GM18519 (cell line): ENCODE measurements around the gene DNAJC9.

Experiments
- ATAC-seq: cut with Tn5 transposase; IDR thresholded peaks from one replicate; pipeline ENCODE4 v1.9.1; 2021; ENCODE audit warnings: mild to moderate bottlenecking, moderate library complexity; ENCODE audit not compliant: unreplicated experiment, low FRiP score

The DNAJC9 gene

DNA sequence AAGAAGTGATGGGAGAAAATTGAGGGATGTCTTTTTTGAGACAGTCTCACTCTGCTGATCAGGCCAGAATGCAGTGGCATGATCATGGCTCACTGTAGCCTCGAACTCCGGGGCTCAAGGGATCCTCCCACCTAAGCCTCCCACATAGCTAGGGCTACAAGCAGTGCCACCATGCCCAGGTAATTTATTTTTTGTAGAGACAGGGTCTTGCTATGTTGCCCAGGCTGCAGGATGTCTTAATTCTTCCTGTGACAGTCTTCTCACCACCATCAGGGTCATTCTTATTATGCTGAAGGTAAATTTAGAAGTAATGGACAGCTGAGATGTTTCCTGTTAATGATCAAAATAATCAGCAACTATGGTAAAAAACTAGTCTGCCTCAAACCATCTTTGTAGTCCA, 7.1 kb downstream of the DNAJC9 start:
- no peak for ATAC-seq

DNA sequence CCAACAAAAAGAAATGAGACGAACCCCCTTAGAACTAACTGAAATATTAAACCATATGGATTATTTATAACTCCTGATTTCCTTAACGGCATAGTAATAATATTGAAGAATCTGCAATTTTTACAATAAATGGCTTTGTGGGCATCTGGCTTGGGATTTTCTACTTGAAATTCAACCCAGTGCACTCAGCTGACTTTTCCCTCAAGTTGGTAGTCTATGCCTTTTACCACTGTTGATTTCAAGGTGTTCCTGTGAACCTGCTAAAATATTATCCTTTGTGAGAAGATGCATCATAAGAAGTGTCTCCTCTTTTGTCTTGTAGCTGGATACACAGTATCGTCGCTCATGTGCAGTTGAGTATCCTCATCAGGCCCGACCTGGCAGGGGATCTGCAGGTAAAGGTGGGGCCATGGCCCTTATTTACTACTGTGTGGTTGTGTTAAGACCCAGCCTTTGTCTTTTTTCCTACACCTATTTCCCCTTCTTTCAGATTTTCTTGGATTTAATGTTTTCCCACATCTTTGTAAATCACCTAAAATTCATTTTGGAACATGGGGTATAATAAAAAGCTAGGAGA, 8.0 kb downstream of the DNAJC9 start:
- ATAC-seq: no peak

DNA sequence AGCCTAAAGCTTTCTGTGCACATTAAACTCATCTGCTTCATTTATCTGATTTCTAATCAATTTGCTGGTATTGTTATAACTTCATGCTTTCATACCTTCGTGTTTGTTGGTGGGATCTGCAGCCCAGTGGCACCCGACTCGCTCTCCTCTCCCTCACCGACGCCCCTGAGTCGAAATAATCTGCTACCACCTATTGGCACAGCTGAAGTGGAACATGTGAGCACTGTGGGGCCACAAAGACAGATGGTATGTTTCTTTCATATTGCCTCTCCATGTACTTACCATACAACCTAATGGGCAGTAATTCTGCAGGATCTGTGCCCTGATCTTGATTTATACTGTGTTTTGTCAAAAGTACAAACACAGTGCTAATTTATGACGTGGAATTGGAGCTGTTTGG, 12.4 kb downstream of the DNAJC9 start:
- ATAC-seq: no peak

DNA sequence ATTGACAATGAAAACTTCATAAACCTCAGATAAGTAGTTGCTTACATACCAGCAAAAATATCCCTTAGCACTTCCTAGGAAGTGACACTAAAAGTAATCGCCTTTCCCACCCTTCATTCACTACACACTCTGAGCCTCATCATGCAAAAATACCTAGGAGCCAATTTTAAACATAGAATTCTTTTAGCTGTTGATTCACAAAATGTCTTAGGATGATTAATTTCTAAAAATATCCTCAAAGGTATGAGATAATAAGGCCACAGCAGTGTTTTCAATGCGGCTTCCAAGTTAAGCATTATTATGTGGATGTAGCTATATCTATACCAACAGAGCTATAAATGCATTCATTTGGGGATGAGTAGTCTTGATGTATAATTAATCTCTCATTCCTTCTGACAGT, 13.2 kb downstream of the DNAJC9 start:
- ATAC-seq: no peak

DNA sequence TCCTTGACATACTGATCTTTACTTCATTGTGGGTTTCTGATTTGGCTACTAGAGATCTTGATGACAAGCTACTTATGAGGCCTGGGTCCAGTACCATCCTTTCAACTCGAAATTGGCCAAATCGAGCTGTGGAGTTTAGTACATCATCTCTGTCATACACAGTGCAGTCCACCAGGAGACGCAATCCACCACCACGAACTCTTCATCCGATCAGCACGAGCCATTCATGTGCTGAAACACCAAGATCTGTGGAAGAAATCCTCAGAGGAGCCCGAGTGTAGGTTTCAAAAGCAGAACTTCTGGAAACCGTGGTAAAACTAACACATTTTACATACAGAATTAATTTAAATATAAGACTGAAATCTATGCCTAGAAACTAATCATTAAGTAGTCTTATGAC, 14.2 kb downstream of the DNAJC9 start:
- ATAC-seq: no peak

DNA sequence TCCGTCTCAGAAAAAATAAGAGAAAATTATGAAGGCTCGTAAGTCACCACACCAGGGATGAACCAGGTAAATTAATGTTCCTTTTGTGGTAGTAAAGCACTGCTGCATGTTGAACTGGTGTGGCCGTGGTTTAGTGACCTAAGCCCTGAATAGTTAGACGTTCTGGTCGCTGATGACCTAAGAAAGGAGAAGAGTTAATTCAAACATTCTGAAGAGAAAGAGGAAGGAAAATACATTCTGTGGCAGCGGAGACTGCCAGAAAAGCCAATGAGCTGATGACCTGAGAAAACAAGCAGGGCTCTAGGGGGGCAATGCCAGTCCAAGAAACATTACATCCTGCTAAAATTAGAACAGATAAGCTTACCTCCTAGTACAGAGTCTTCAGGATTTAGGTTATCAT, 17.5 kb downstream of the DNAJC9 start:
- no peak for ATAC-seq

DNA sequence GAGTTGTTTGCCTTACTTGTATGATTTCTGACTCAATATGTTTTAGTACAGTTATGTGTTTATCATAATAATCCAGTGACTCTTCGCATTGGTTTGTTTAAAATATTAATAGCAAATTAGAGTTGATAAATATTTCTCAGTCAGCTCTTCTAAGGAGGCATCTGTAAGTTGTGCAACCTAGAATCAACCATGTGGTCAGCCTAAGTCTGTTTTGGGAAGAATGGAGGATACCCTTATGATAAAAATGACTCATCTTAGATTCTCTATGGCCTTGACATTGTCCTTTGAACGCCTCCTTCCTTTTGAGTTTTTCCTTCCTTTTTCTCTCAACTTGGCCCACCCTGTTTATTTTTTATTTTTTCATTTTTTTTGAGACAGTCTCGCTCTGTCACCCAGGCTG, 18.8 kb downstream of the DNAJC9 start:
- no peak for ATAC-seq

DNA sequence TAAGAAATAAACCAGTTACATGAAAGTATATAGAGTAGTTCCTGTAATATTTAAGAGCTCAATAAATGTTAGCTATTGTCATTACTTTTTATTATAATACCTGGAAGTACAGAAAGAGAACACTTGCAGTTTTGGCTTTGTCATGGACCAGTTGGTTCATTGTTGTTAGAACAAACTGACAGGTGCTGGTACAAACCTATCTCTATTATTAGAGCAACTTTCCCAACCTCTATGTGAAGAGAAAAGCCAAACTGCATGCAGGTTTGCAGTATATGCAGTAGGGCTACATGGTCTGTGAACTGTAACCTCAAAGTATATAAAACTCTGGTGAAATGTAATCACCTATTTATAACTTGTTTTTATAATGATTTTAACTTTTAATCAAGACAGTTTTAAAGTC, 20.4 kb downstream of the DNAJC9 start:
- ATAC-seq: no peak

DNA sequence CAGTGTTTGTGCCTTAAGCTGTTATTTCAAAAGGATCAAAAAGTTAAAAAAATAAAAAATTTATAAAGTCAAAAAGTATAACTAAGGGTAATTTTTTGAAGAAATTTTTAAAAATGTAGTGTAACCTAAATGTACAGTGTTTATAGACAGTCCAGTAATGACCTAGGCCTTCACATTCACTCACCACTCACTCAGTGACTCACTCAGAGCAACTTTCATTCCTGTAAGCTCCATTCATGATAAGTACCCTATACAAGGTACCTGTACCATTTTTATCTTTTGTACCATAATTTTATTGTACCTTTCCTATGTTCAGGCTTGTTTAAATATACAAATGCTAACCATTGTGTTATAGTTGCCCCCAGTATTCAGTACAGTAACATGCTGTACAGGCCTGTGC, 21.5 kb downstream of the DNAJC9 start:
- no peak for ATAC-seq

DNA sequence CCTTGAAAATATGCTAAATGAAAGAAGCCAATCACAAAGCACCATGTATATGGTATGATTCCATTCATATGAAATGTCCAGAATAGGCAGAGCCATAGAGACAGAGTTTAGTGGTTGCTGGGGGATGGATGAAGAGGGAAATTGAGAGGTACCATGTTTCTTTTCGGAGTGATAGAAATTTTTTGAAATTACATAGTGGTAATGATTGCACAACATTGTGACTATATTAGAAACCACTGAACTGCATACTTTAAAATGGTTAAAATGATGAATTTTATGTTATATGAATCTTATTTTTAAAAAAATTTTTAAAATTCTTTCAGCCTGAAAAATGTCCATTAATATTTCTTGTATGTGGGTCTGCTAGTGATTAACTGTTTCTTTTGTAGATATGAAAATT, 26.1 kb downstream of the DNAJC9 start:
- no peak for ATAC-seq

DNA sequence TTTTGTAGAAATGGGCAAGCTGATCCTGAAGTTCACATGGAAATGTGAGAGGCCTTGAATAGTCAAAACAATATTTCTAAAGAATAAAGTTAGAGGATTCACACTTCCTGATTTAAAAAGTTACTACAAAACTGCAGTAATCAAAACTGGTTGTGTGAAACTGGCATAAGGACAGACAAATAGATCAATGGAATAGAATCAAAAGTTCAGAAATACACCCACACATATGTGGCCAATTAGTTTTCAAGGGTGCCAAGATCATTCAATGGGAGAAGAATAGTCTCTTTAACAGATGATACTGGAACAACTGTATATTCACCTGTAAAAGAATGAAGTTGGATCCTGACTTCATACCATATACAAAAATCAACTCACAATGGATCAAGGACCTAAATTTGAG, 27.7 kb downstream of the DNAJC9 start:
- no peak for ATAC-seq

DNA sequence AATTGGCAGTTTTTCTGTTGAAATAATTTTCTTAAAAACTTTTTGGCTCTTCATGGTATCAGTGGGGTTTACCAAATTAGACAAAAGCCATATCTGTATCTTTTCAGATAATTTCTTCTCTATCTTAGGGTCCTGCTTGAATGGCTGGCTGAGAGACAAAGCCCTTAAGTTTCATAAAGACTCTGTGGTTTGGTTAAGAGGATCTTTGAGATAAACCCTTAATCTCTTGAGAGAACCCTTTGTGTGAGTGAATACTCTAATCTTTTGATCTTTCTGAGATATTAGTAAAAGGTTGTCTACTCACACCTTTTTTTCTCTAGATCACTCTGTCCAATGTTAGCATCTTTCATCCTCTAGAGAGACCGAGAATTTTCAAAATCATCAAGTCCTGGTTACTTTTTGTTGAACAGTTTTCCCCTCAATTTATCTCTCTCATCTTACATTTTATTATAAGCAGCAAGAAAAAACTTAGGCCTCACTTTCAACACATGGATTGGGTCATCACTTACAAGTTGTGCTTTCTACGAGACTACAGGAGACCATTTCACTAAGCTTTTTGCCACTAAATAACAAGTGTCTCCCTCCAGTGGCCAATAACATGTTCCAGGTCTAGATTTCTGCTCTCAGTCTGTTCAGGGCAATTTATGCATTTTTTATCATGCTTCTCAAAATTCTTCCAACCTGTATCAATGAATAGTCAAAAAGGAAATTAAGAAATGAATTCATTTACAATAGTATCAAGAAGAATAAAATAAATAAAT, 28.4 kb downstream of the DNAJC9 start:
- ATAC-seq: no peak

DNA sequence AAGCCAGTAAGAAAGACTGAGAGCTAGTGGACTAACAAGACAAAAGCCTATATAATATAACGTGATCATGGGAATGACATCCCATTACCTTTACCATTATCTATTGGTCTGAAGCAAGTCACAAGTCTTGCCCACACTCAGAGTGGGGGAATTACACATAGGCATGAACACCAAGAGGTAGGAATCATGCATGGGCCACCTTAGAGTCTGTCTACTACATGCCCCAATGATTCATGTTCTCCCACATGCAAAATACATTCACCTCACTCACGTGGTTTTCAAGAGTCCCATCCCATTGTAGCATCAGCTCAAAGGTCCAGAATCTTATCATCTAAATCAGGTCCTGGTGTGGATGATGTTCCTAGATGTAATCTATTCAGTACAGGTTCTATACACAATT, 29.4 kb downstream of the DNAJC9 start:
- ATAC-seq: no peak

DNA sequence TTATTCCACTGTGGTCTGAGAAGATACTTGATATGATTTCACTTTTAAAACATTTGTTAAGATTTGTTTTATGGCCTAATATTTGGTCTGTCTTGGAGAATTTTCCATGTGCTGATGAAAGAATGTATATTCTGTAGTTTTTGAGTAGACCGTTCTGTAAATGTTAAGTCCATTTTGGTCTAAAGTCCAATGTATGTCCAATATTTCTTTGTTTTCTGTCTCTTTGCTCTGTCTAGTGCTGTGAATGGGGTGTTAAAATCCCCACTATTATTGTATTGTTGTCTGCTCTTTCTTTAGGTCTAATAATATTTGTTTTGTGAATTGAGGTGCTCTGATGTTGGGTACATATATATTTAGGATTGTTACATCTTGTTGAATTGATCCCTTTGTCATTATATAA, 31.3 kb downstream of the DNAJC9 start:
- ATAC-seq: no peak

DNA sequence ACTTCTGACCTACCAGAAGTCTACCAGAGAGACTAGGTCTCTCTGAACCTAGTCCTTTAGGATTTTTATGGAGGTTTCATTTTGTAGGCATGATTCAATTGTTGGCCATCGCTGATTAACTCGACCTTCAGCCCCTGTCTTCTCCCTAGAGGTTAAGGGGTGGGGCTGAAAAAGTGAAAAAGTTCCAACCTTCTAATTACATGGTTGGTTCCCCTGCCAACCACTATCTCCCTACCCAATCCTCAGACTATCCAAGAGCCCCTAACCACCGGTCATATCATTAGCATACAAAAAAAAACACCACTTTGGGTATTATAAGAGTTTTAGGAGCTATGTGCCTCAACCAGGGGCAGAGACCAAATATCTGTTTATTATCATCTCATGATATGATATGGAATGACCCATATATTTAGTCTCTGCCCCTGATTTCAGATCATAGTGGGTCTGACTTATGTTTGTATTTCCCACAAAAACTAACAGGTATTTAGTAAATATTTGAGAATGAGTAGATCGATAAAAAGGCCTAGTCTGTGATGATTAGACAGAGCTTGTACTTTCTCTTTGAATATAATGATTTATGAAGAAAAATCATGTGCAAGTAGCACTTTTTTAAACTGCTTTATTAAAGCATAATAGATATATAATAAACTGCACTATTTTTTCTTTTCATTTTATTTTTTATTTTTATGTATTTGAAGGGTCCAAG, 35.8 kb downstream of the DNAJC9 start:
- no peak for ATAC-seq

DNA sequence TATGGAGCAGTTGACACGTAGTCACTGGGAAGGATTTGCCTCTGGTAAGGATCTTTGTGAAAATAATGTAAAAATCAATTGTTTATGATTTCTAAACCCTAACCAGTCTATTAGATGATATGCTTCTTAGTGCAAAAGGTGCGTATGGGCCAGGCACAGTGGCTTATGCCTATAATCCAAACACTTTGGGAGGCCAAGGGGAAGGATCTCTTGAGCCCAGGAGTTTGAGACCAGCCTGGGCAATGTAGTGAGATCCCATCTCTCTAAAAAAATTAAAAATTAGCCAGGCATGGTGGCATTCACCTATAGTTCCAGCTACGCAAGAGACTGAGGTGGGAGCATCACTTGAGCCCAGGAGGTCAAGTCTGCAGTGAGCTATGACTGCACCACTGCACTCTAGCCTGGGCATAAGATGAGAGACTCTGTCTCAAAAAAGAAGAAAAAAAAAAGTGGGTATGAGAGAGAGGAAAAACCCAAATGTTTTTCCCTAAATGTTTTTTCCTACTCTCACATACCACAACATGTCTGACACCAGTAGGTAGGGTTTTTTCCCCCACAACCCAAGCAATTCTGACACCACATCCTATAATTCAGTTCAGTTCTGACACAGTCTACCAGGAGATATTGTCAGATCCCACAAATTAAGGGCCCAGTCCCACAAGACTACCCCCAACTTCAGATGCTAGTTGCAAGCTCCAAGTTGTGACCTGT, 36.5 kb downstream of the DNAJC9 start:
- ATAC-seq: no peak

DNA sequence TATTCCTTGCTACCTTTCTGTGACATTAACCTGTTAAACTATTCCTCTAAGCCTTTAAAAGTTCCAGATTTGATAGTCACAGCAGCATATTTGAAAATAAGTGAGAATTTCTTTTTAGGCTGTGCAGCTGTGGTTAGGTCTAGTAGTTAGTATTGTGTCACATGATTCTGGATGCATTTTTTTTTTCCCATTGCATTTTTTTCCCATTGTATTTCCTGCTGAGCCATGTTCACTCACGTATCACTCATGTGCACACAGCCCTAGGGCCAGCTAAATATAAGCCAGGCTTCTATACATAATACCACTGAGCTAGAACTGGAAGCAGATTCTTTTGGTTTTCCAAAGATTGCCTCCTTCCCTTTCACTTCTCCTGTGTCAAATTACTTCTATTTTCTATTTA, 37.4 kb downstream of the DNAJC9 start:
- ATAC-seq: no peak

DNA sequence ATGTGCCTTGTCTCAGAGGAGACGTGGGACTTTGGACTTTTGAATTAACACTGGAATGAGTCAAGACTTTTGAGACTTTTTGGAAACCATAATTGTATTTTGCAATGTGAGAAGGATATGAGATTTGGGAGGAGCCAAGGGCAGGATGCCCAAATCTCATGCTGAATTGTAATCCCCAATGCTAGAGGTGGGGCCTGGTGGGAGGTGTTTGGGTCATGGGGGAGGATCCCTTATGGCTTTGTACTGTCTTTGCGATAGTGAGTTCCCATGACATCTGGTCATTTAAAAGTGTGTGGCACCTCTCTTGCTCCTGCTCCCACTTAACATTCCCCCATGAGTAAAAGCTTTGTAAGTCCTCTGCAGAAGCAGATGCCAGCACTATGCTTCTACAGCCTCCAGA, 39.2 kb downstream of the DNAJC9 start:
- no peak for ATAC-seq

DNA sequence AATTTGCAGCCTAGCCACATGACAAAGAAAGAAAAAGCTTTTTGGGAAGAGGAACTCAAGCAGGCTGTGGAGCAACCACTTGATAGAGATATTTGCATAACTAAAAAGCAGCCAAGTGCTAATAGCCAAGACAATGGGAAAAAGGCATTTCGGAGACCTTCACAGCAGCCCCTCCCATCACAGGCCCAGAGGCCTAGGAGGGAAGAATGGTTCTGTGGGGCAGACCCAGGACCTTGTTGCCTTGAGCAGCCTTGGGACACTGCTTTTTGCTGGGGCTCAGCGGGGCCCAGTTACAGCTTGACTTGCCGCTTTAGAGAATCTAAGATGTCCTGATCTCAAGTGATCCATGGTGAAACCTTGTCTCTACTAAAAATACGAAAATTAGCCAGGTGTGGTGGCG, 40.7 kb downstream of the DNAJC9 start:
- ATAC-seq: no peak

DNA sequence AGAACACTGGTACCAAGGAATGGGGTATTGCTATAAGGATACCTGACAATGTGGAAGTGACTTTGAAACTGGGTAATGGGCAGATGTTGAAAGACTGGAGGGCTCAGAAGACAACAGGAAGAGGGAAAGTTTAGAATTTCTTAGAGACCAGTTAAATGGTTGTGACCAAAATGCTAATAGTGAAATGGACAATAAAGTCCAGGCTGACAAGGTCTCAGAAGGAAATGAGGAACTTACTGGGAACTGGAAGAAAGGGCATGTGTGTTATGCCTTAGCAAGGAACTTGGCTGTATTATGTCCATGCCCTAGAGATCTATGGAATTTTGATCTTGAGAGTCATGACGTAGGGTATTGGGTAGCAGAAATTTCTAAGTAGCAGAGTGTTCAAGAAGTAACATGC, 41.2 kb downstream of the DNAJC9 start:
- ATAC-seq: no peak

DNA sequence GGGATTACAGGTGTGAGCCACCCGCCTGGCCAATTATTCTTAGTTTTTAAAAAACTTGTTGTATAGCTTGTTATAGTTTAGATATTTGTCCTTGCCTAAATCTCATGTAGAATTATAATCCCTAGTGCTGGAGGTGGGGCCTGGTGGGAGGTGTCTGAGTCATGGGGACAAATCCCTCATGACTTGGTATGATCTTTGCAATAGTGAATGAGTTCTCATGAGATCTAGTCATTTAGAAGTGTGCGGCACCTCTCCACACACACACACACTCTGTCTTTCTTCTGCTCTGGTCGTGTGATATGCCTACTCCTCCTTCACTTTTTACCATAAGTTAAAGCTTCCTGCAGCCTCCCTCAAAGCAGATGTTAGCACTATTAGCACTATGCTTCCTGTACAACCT, 42.0 kb downstream of the DNAJC9 start:
- ATAC-seq: no peak
